HCT116 (cell line): ENCODE measurements around the gene HOXD8. TPM values are rescaled to one million over a fixed set of nuclear protein-coding genes. Genes with fewer than 3 reads are reported as not detected.

ENCODE experiments used
- ATAC-seq: fragments of 200-7000 bp; cut with Tn5 transposase; 2 replicates; pipeline ENCODE4 v1.9.1; 2020; ENCODE audit warnings: mild to moderate bottlenecking, moderate library complexity
- BruUV-seq: library from RNA; stranded (reverse); fragments of 400-500 nt; replicated peaks from 2 replicates; lab custom pipeline; 2021; lab: Mats Ljungman, UMichigan
- CTCF ChIA-PET: fragments of 300-600 bp; sonication (Branson Sonifier 250); formaldehyde crosslinking; loops from one replicate; lab custom pipeline; 2021; ENCODE audit warnings: antibody characterized with exemption; lab: Charles Lee
- POLR2A ChIA-PET: fragments of 300-600, 350-600 bp; sonication (Branson Sonifier 250); formaldehyde crosslinking; loops from one replicate; lab custom pipeline; 2021; ENCODE audit warnings: antibody characterized with exemption; lab: Charles Lee
- RAD21 ChIA-PET, 2 experiments: fragments of 300-600 bp; sonication (Branson Sonifier 250); formaldehyde crosslinking; loops; one replicate each; lab custom pipeline; 2023; ENCODE audit warnings: low total read pairs in 2 of 2; ENCODE audit not compliant: uncharacterized antibody in 2 of 2, unreplicated experiment in 2 of 2, low non-redundant PET in 1 of 2; lab: Charles Lee
- DNase-seq: peaks from one replicate; pipeline ENCODE4 v3.0.0-alpha.2; 2010; ENCODE audit warnings: low read depth, low spot score
- H2AFZ ChIP-seq: fragments of 200-600 bp; shearing (Covaris generic), sonication (generic); 2 replicates; pipeline ENCODE4 v1.6.1; 2017; ENCODE audit warnings: low read depth, mixed run types, mixed read lengths, antibody characterized with exemption, low read length; ENCODE audit not compliant: poor library complexity, severe bottlenecking
- H3K27ac ChIP-seq: 2 replicates; pipeline ENCODE4 v1.5.1; 2012; ENCODE audit warnings: low read depth, low read length
- H3K27me3 ChIP-seq: fragments of 200-600 bp; sonication (generic); 2 replicates; pipeline ENCODE4 v1.6.1; 2016; ENCODE audit warnings: mixed run types, low read length, mixed read lengths; ENCODE audit not compliant: insufficient read depth
- H3K36me3 ChIP-seq, 2 experiments: fragments of 200-500 bp in 1 of 2; fragments of 200-600 bp in 1 of 2; sonication (Bioruptor generic) in 1 of 2; sonication (generic) in 1 of 2; 2 replicates each; pipeline versions ENCODE4 v1.5.1 to v1.6.1; 2014 to 2016; ENCODE audit warnings: low read length in 2 of 2, inconsistent platforms in 1 of 2, mixed read lengths in 1 of 2, mixed run types in 1 of 2; ENCODE audit not compliant: insufficient read depth in 2 of 2, control insufficient read depth in 1 of 2
- H3K4me1 ChIP-seq, 2 experiments: fragments of 200-600 bp in 1 of 2; sonication (generic) in 1 of 2; 2 replicates each; pipeline versions ENCODE4 v1.5.1 to v1.6.1; 2012 to 2017; ENCODE audit warnings: low read length in 2 of 2, inconsistent platforms in 1 of 2, mild to moderate bottlenecking in 1 of 2, mixed read lengths in 1 of 2, mixed run types in 1 of 2, moderate library complexity in 1 of 2; ENCODE audit not compliant: insufficient read depth in 2 of 2, control insufficient read depth in 1 of 2
- H3K4me2 ChIP-seq: fragments of 200-600 bp; sonication (generic); 2 replicates; pipeline ENCODE4 v1.6.1; 2017; ENCODE audit warnings: mixed run types, low read length, mixed read lengths
- H3K4me3 ChIP-seq, 2 experiments: fragments of 200-600 bp in 1 of 2; sonication (generic) in 1 of 2; replicated peaks in 1 of 2; 2 replicates each; pipeline ENCODE4 v1.5.1; 2011 to 2016; ENCODE audit warnings: low read length in 2 of 2, control low read depth in 1 of 2, low read depth in 1 of 2, mild to moderate bottlenecking in 1 of 2, mixed read lengths in 1 of 2, mixed run types in 1 of 2
- H3K79me2 ChIP-seq: fragments of 200-600 bp; sonication (generic); 2 replicates; pipeline ENCODE4 v1.6.1; 2017; ENCODE audit warnings: mild to moderate bottlenecking, mixed run types, low read length, moderate library complexity, mixed read lengths; ENCODE audit not compliant: insufficient read depth
- H3K9ac ChIP-seq: fragments of 200-600 bp; sonication (generic); 2 replicates; pipeline ENCODE4 v1.6.1; 2016; ENCODE audit warnings: low read length, mixed read lengths
- H3K9me2 ChIP-seq: fragments of 200-600 bp; sonication (generic), shearing (Covaris generic); 2 replicates; pipeline ENCODE4 v1.6.1; 2017; ENCODE audit warnings: mixed run types, mild to moderate bottlenecking, moderate library complexity; ENCODE audit not compliant: insufficient read depth
- H3K9me3 ChIP-seq, 2 experiments: fragments of 200-500 bp in 1 of 2; fragments of 200-600 bp in 1 of 2; sonication (Bioruptor generic) in 1 of 2; sonication (generic) in 1 of 2; 2 replicates each; pipeline ENCODE4 v1.6.1; 2014 to 2017; ENCODE audit warnings: low read length in 2 of 2, mixed read lengths in 2 of 2, inconsistent platforms in 1 of 2, low read depth in 1 of 2, mild to moderate bottlenecking in 1 of 2, mixed run types in 1 of 2, moderate library complexity in 1 of 2; ENCODE audit not compliant: control insufficient read depth in 1 of 2, insufficient read depth in 1 of 2
- H4K20me1 ChIP-seq: fragments of 200-600 bp; sonication (generic), shearing (Covaris generic); 2 replicates; pipeline ENCODE4 v1.6.1; 2017; ENCODE audit warnings: mixed run types, mild to moderate bottlenecking, moderate library complexity; ENCODE audit not compliant: insufficient read depth
- CBX3 ChIP-seq: IDR thresholded peaks from 2 replicates; pipeline ENCODE4 v1.6.1; 2012; ENCODE audit warnings: low read depth
- CEBPB ChIP-seq: IDR thresholded peaks from 2 replicates; pipeline ENCODE4 v1.6.1; 2012; ENCODE audit warnings: low read depth
- CTCF ChIP-seq, 3 experiments: fragments of 200-600 bp in 1 of 3; sonication (generic) in 1 of 3; IDR thresholded peaks in 2 of 3; conservative IDR thresholded peaks in 1 of 3; 2 replicates each; pipeline ENCODE4 v1.5.1; 2012 to 2017; ENCODE audit warnings: low read depth in 2 of 3, low read length in 2 of 3, antibody characterized with exemption in 1 of 3, borderline replicate concordance in 1 of 3, control low read depth in 1 of 3, mild to moderate bottlenecking in 1 of 3, mixed read lengths in 1 of 3, mixed run types in 1 of 3, moderate library complexity in 1 of 3; ENCODE audit not compliant: insufficient read depth in 1 of 3
- EGR1 ChIP-seq: IDR thresholded peaks from 2 replicates; pipeline ENCODE4 v1.6.1; 2012; ENCODE audit warnings: low read depth
- ELF1 ChIP-seq: IDR thresholded peaks from 2 replicates; pipeline ENCODE4 v1.6.1; 2012; ENCODE audit warnings: low read depth, borderline replicate concordance
- EZH2 ChIP-seq: fragments of 200-600 bp; sonication (generic); IDR thresholded peaks from 2 replicates; pipeline ENCODE4 v1.6.1; 2017; ENCODE audit warnings: antibody characterized with exemption, mixed run types
- EZH2phosphoT487 ChIP-seq: fragments of 200-600 bp; IDR thresholded peaks from 2 replicates; pipeline ENCODE4 v1.6.1; 2018; ENCODE audit warnings: antibody characterized with exemption, borderline replicate concordance
- FOSL1 ChIP-seq: IDR thresholded peaks from 2 replicates; pipeline ENCODE4 v1.6.1; 2012; ENCODE audit warnings: low read depth
- JUND ChIP-seq: IDR thresholded peaks from 2 replicates; pipeline ENCODE4 v1.6.1; 2012
- RAD21 ChIP-seq: IDR thresholded peaks from 2 replicates; pipeline ENCODE4 v1.6.1; 2012; ENCODE audit warnings: low read depth, mild to moderate bottlenecking
- REST ChIP-seq: IDR thresholded peaks from 2 replicates; pipeline ENCODE4 v1.6.1; 2012; ENCODE audit warnings: low read depth
- SIN3A ChIP-seq: IDR thresholded peaks from 2 replicates; pipeline ENCODE4 v1.6.1; 2012; ENCODE audit warnings: low read depth
- SP1 ChIP-seq: IDR thresholded peaks from 2 replicates; pipeline ENCODE4 v1.6.1; 2012; ENCODE audit warnings: low read depth
- SRF ChIP-seq: IDR thresholded peaks from 2 replicates; pipeline ENCODE4 v1.6.1; 2012; ENCODE audit warnings: low read depth
- TCF7L2 ChIP-seq: IDR thresholded peaks from 2 replicates; pipeline ENCODE4 v1.7.0; 2011; ENCODE audit warnings: borderline replicate concordance, inconsistent platforms; ENCODE audit not compliant: insufficient read depth, insufficient read length; ENCODE audit errors: extremely low read depth
- ZBTB33 ChIP-seq: IDR thresholded peaks from 2 replicates; pipeline ENCODE4 v1.6.1; 2011; ENCODE audit warnings: mild to moderate bottlenecking, low read length, moderate library complexity; ENCODE audit not compliant: insufficient replicate concordance; ENCODE audit errors: extremely low read depth
- ZFX ChIP-seq: fragments of 450-650 bp; IDR thresholded peaks from 2 replicates; pipeline ENCODE4 v1.6.1; 2017
- intact Hi-C: fragments of 100-400 bp; cut with micrococcal nuclease; formaldehyde crosslinking; loops from 2 replicates; pipeline ENCODE4 v1.10.0; 2022
- total RNA-seq: library from RNA; stranded (reverse); gene quantifications from one replicate; pipeline ENCODE4 v1.2.1, GENCODE V29; 2021; ENCODE audit not compliant: unreplicated experiment

Gene HOXD8
- total RNA-seq, 1 experiment from 2014 or later: 6.0 TPM

- no peak for TF ChIP-seq SP1
- TF ChIP-seq CEBPB: no peak
- TF ChIP-seq TCF7L2: no peak
- TF ChIP-seq ELF1: no peak
- TF ChIP-seq ZFX: no peak
- no peak for TF ChIP-seq SIN3A
- no peak for TF ChIP-seq RAD21
- TF ChIP-seq REST: no peak
Observed at GRCh38 chr2:176111846-176112374, 17.6 kb upstream of the HOXD8 start (continued).

- H3K4me3 ChIP-seq: no peak overlapping the region
- H3K79me2 ChIP-seq: no peaks in the 10 kb centered on the region
- H2AFZ ChIP-seq: no peak overlapping the region
- no peaks in the 10 kb centered on the region for H3K27me3 ChIP-seq
- no peaks in the 10 kb centered on the region for H3K9me2 ChIP-seq
- no peak overlapping the region for H3K4me2 ChIP-seq
- ATAC-seq (no peak), DNase-seq (no peak)
- H3K4me1 ChIP-seq: peaks cover 0 to 7% of the 10 kb centered on the region in 2 experiments; a peak in 1 of 4 replicates
- POLR2A ChIA-PET: no interaction called here
- RAD21 ChIA-PET: no interaction called here
- no peaks in the 10 kb centered on the region for H4K20me1 ChIP-seq
- no peak overlapping the region for H3K9ac ChIP-seq
- H3K27ac ChIP-seq: no peak overlapping the region
- CTCF ChIA-PET: no interaction called here
- no TSS peak for BruUV-seq
- no peaks in the 10 kb centered on the region for H3K9me3 ChIP-seq
- intact Hi-C loops: no loop called here
- no peaks in the 10 kb centered on the region for H3K36me3 ChIP-seq
- TF ChIP-seq EGR1 (no peak), JUND (no peak), FOSL1 (no peak), EZH2 (no peak), ZBTB33 (no peak), EZH2phosphoT487 (no peak), CTCF (IDR thresholded peaks at IDR 0.05 in 2 of 3, conservative IDR thresholded peaks at IDR 0.05 in 1 of 3; ENCODE audit: borderline replicate concordance in 1 of 3, insufficient read depth in 1 of 3, low read depth in 2 of 3, low read length in 2 of 3) (no peak), CBX3 (no peak), RAD21 (no peak), SRF (no peak), SP1 (no peak), SIN3A (no peak)
Observed at GRCh38 chr2:176112375-176113302, 16.9 kb upstream of the HOXD8 start.
